Prostate gland (tissue), 2 donors: ENCODE data around the gene NPAS4.

Source experiments
- CTCF ChIP-seq, 4 experiments: fragments of 200-600 bp in 2 of 4; fragments of 450-650 bp in 2 of 4; sonication (generic) in 2 of 4; IDR thresholded peaks; 1 replicate in 3 of 4; 2 replicates in 1 of 4; pipeline ENCODE4 v1.5.1; 2016 to 2019; ENCODE audit warnings: antibody characterized with exemption in 4 of 4, mild to moderate bottlenecking in 2 of 4, moderate library complexity in 2 of 4
- POLR2A ChIP-seq: fragments of 450-650 bp; IDR thresholded peaks from one replicate; pipeline ENCODE4 v1.6.1; 2016; ENCODE audit warnings: antibody characterized with exemption, mild to moderate bottlenecking
- POLR2AphosphoS5 ChIP-seq: sonication (generic); formaldehyde crosslinking; IDR thresholded peaks from one replicate; pipeline ENCODE4 v1.6.1; 2017; ENCODE audit warnings: antibody characterized with exemption

GRCh38 chr11:66454247-66454646, 33.4 kb downstream of the NPAS4 start:
- no peak for TF ChIP-seq CTCF (IDR thresholded peaks at IDR 0.05)
- no peak for TF ChIP-seq POLR2A
- TF ChIP-seq POLR2AphosphoS5 = no peak
